Measurements from ENCODE around the gene XRN2. TPM values are rescaled to one million over a fixed set of nuclear protein-coding genes. Genes with fewer than 3 reads are reported as not detected.

XRN2 gene
- polyA plus RNA-seq, 2 of the 4 experiments (the other 2 are of a cell fraction): 125 to 192 TPM

GRCh38 chr20:21278829-21279228, 24.3 kb upstream of the XRN2 start:
- TF ChIP-seq POLR2AphosphoS2 (conservative IDR thresholded peaks at IDR 0.05; ENCODE audit: low read length): no peak
- TF ChIP-seq TP53 (CRISPR knock-in tag; IDR thresholded peaks at IDR 0.05): no peak
- no peak for TF ChIP-seq EHF (CRISPR knock-in tag; IDR thresholded peaks at IDR 0.05)
- TF ChIP-seq ZNF302 (CRISPR knock-in tag; IDR thresholded peaks at IDR 0.05): no peak
- no peak for TF ChIP-seq HOXB5 (CRISPR knock-in tag; IDR thresholded peaks at IDR 0.05)
- TF ChIP-seq ZFP36 (IDR thresholded peaks at IDR 0.05; ENCODE audit: borderline replicate concordance, partially characterized antibody): no peak
- TF ChIP-seq EHMT2 (IDR thresholded peaks at IDR 0.05; ENCODE audit: low read depth): no peak
- no peak for TF ChIP-seq USF2 (IDR thresholded peaks at IDR 0.05)

GRCh38 chr20:21279706-21280521, 23.2 kb upstream of the XRN2 start:
- no peaks in the 10 kb centered on the region for H3K9me3 ChIP-seq
- DNase-seq (ENCODE audit: low read depth in 1 of 2, low spot score in 1 of 2): no peak
- ChIA-PET CTCF (interaction anchor here (0.7 to 1.9 kb wide), 3 partner anchors 14 to 650 kb away, joined by 3 to 6 read pairs (median 3); no protein-coding TSS in a partner anchor), POLR2A (interaction anchor here (1.0 kb wide), 1 partner anchor 23 kb away, joined by 4 read pairs; the partner anchor contains the start of gene XRN2)
- no peak for FAIRE-seq
- ATAC-seq: 0 out of 6 replicates have a peak, but pooled peaks have one; percentile 26 to 34
- H3K4me3 ChIP-seq: no peak overlapping the region
- TF ChIP-seq CTCF (IDR thresholded peaks at IDR 0.05) (no peak), SREBF2 (IDR thresholded peaks at IDR 0.05) (no peak), HEYL (CRISPR knock-in tag; IDR thresholded peaks at IDR 0.05) (no peak), CBX8 (IDR thresholded peaks at IDR 0.05) (no peak)
- no peaks in the 10 kb centered on the region for H3K4me1 ChIP-seq
- H3K27ac ChIP-seq: no peak overlapping the region
- WGBS (ENCODE audit: missing lambda C conversion rate): 23% methylated on average over 7 of the region's 7 CpGs
- H3K4me2 ChIP-seq: no peak overlapping the region

More at GRCh38 chr20:21278829-21279228, 24.3 kb upstream of the XRN2 start:
- no peaks in the 10 kb centered on the region for H3K4me1 ChIP-seq
- no peak overlapping the region for H3K27ac ChIP-seq
- ChIA-PET CTCF (interaction anchor here (0.6 to 1.9 kb wide), 2 partner anchors 43 to 319 kb away, joined by 3 to 6 read pairs; no protein-coding TSS in a partner anchor), POLR2A (interaction anchor here (1.0 kb wide), 1 partner anchor 24 kb away, joined by 4 read pairs; the partner anchor contains the start of gene XRN2)
- FAIRE-seq (no peak), ATAC-seq (no peak), DNase-seq (ENCODE audit: low read depth in 1 of 2, low spot score in 1 of 2) (no peak)
- no peaks in the 10 kb centered on the region for H3K9me3 ChIP-seq
- 75% methylated on average over 2 of the region's 2 CpGs for WGBS (ENCODE audit: missing lambda C conversion rate)
- H3K4me3 ChIP-seq: no peak overlapping the region
- H3K4me2 ChIP-seq: no peak overlapping the region

GRCh38 chr20:21280522-21281016, 22.6 kb upstream of the XRN2 start:
- ChIA-PET CTCF (interaction anchor here (0.7 to 1.9 kb wide), 3 partner anchors 13 to 650 kb away, joined by 3 to 6 read pairs (median 3); no protein-coding TSS in a partner anchor), POLR2A (no interaction called here)
- Histone ChIP-seq H3K4me1 (no peaks in the 10 kb centered on the region), H3K9me3 (peaks cover 3% of the 10 kb centered on the region; the same call in 1 of the 3 replicates), H3K4me3 (no peak overlapping the region), H3K4me2 (no peak overlapping the region), H3K27ac (no peak overlapping the region)
- 19% methylated on average over 3 of the region's 3 CpGs for WGBS (ENCODE audit: missing lambda C conversion rate)
- no peak for TF ChIP-seq TP53 (CRISPR knock-in tag; IDR thresholded peaks at IDR 0.05)
- ATAC-seq: peak; percentile 48 to 73
- no peak for FAIRE-seq
- DNase-seq (ENCODE audit: low read depth in 1 of 2, low spot score in 1 of 2): no peak

GRCh38 chr20:21286775-21287174, 16.4 kb upstream of the XRN2 start:
- no peak overlapping the region for H3K27ac ChIP-seq
- H3K4me1 ChIP-seq: no peaks in the 10 kb centered on the region
- ATAC-seq: no peak
- no peak for FAIRE-seq
- 39% methylated on average over 4 of the region's 4 CpGs for WGBS (ENCODE audit: missing lambda C conversion rate)
- no peak overlapping the region for H3K4me3 ChIP-seq
- H3K4me2 ChIP-seq: no peak overlapping the region
- DNase-seq (ENCODE audit: low read depth in 1 of 2, low spot score in 1 of 2): no peak
- CTCF ChIA-PET: interaction anchor here (1.1 to 1.8 kb wide), 2 partner anchors 46 to 51 kb away, joined by 3 to 7 read pairs; no protein-coding TSS in a partner anchor
- POLR2A ChIA-PET: no interaction called here
- peaks cover 6% of the 10 kb centered on the region; the same call in 1 of the 3 replicates for H3K9me3 ChIP-seq
- TF ChIP-seq HMGXB4 (CRISPR knock-in tag; IDR thresholded peaks at IDR 0.05; ENCODE audit: borderline replicate concordance) (no peak), MAFK (IDR thresholded peaks at IDR 0.05; ENCODE audit: partially characterized antibody) (no peak), HDAC2 (IDR thresholded peaks at IDR 0.05) (no peak), TFCP2L1 (CRISPR knock-in tag; IDR thresholded peaks at IDR 0.05) (no peak), ATOH8 (CRISPR knock-in tag; IDR thresholded peaks at IDR 0.05; ENCODE audit: low read depth) (no peak), JUNB (IDR thresholded peaks at IDR 0.05) (no peak), EP300 (IDR thresholded peaks at IDR 0.05) (no peak), FOSL2 (IDR thresholded peaks at IDR 0.05) (no peak), FOSL2 (CRISPR knock-in tag; IDR thresholded peaks at IDR 0.05) (no peak), CTCF (IDR thresholded peaks at IDR 0.05) (no peak)

Data from A549 (cell line).